ENCODE data around the gene OTX1. TPM values are rescaled to one million over a fixed set of nuclear protein-coding genes. Genes with fewer than 3 reads are reported as not detected.

OTX1 gene
- total and polyA plus RNA-seq, 2 donors (not counting 1 experiment from before 2014, with no cell fraction given) = 0.17 TPM; not detected in 1

DNA sequence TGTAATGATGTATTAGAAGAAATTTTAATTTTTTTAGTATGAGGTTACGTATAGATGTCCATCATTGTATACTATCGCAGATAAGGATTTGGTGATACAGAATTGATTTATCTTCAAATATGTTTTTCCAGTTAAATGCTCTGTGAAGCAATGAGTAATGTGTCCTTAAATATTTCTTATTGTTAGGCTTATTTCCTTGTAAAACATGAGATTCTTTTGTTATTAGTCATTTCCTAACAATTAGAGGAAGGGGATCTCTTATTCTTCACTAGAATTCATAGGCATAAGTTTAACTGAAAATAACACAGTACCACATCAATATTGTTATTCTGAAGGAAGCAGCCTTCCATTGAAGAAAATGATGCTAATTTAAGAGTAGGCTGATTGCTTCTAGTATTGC is 15.5 kb upstream of the OTX1 start:
- no peak overlapping the region for H2AFZ ChIP-seq (ENCODE audit: low read length)
- no peak overlapping the region for H3K9ac ChIP-seq (ENCODE audit: insufficient read depth, low read length)
- H3K79me2 ChIP-seq (ENCODE audit: control insufficient read depth, insufficient read depth, low read length) = no peaks in the 10 kb centered on the region
- DNase-seq (ENCODE audit: low read depth in 2 of 2) = no peak
- no peaks in the 10 kb centered on the region for H3K27me3 ChIP-seq (ENCODE audit: control insufficient read depth, insufficient read depth, low read length)
- H4K20me1 ChIP-seq (ENCODE audit: control insufficient read depth, extremely low read depth, insufficient read depth, low read length) = no peaks in the 10 kb centered on the region
- no peak overlapping the region for H3K4me3 ChIP-seq (replicated peaks in 1 of 4; ENCODE audit: control extremely low read depth in 1 of 4, insufficient read depth in 1 of 4, low read depth in 3 of 4, low read length in 4 of 4)
- no peaks in the 10 kb centered on the region for H3K36me3 ChIP-seq (ENCODE audit: control insufficient read depth, insufficient read depth, low read length)
- no peaks in the 10 kb centered on the region for H3K9me3 ChIP-seq (ENCODE audit: control insufficient read depth, insufficient read depth, low read depth, low read length)
- no peak overlapping the region for H3K4me2 ChIP-seq (ENCODE audit: extremely low read depth, insufficient read depth, low read length)
- H3K27ac ChIP-seq (ENCODE audit: insufficient read depth, low read length) = no peak overlapping the region
- no peak for TF ChIP-seq EZH2 (IDR thresholded peaks at IDR 0.05; ENCODE audit: low read length, missing control alignments)
- no peak for TF ChIP-seq CTCF (conservative IDR thresholded peaks at IDR 0.05 in 1 of 2, IDR thresholded peaks at IDR 0.05 in 1 of 2; ENCODE audit: low read depth in 1 of 2, low read length in 2 of 2)
- H3K4me1 ChIP-seq (ENCODE audit: control insufficient read depth, extremely low read depth, insufficient read depth, low read length) = no peaks in the 10 kb centered on the region

GRCh38 chr2:63035660-63036059 is 15.0 kb upstream of the OTX1 start:
- no peaks in the 10 kb centered on the region for H3K9me3 ChIP-seq (ENCODE audit: control insufficient read depth, insufficient read depth, low read depth, low read length)
- no peak overlapping the region for H3K27ac ChIP-seq (ENCODE audit: insufficient read depth, low read length)
- no peak for DNase-seq (ENCODE audit: low read depth in 2 of 2)
- TF ChIP-seq CTCF (conservative IDR thresholded peaks at IDR 0.05 in 1 of 2, IDR thresholded peaks at IDR 0.05 in 1 of 2; ENCODE audit: low read depth in 1 of 2, low read length in 2 of 2) = no peak
- H4K20me1 ChIP-seq (ENCODE audit: control insufficient read depth, extremely low read depth, insufficient read depth, low read length) = no peaks in the 10 kb centered on the region
- H3K36me3 ChIP-seq (ENCODE audit: control insufficient read depth, insufficient read depth, low read length) = no peaks in the 10 kb centered on the region
- no peak overlapping the region for H3K4me3 ChIP-seq (replicated peaks in 1 of 4; ENCODE audit: control extremely low read depth in 1 of 4, insufficient read depth in 1 of 4, low read depth in 3 of 4, low read length in 4 of 4)
- no peaks in the 10 kb centered on the region for H3K79me2 ChIP-seq (ENCODE audit: control insufficient read depth, insufficient read depth, low read length)
- H3K9ac ChIP-seq (ENCODE audit: insufficient read depth, low read length) = no peak overlapping the region
- H3K4me2 ChIP-seq (ENCODE audit: extremely low read depth, insufficient read depth, low read length) = no peak overlapping the region
- no peak overlapping the region for H2AFZ ChIP-seq (ENCODE audit: low read length)
- H3K4me1 ChIP-seq (ENCODE audit: control insufficient read depth, extremely low read depth, insufficient read depth, low read length) = no peaks in the 10 kb centered on the region
- no peaks in the 10 kb centered on the region for H3K27me3 ChIP-seq (ENCODE audit: control insufficient read depth, insufficient read depth, low read length)

DNA sequence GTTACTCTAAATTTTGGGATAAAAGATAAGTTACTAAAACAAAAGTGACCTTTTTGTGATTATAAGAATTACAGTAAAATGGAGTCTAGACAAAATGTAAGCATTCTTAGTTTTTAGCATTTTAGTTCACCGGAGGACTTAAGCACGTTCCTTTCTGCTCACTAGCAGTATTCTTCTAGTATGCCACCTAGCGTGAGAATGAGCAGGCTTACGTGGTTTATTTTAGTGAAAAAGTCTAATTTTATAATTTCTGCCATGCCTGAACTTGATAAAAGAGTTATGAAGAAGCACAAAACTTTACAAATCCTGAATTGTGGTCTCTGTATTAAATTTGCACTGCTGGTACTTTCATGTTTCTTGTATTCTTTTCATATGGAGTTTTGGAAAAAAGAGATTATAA is 12.6 kb upstream of the OTX1 start:
- Histone ChIP-seq H3K4me3 (replicated peaks in 1 of 4; ENCODE audit: control extremely low read depth in 1 of 4, insufficient read depth in 1 of 4, low read depth in 3 of 4, low read length in 4 of 4) (no peak overlapping the region), H4K20me1 (ENCODE audit: control insufficient read depth, extremely low read depth, insufficient read depth, low read length) (peaks cover 1% of the 10 kb centered on the region), H3K36me3 (ENCODE audit: control insufficient read depth, insufficient read depth, low read length) (no peaks in the 10 kb centered on the region), H3K4me1 (ENCODE audit: control insufficient read depth, extremely low read depth, insufficient read depth, low read length) (no peaks in the 10 kb centered on the region), H3K27ac (ENCODE audit: insufficient read depth, low read length) (no peak overlapping the region), H3K9me3 (ENCODE audit: control insufficient read depth, insufficient read depth, low read depth, low read length) (no peaks in the 10 kb centered on the region), H2AFZ (ENCODE audit: low read length) (no peak overlapping the region), H3K9ac (ENCODE audit: insufficient read depth, low read length) (no peak overlapping the region), H3K79me2 (ENCODE audit: control insufficient read depth, insufficient read depth, low read length) (no peaks in the 10 kb centered on the region), H3K27me3 (ENCODE audit: control insufficient read depth, insufficient read depth, low read length) (no peaks in the 10 kb centered on the region), H3K4me2 (ENCODE audit: extremely low read depth, insufficient read depth, low read length) (no peak overlapping the region)
- no peak for DNase-seq (ENCODE audit: low read depth in 2 of 2)
- TF ChIP-seq CTCF (conservative IDR thresholded peaks at IDR 0.05 in 1 of 2, IDR thresholded peaks at IDR 0.05 in 1 of 2; ENCODE audit: low read depth in 1 of 2, low read length in 2 of 2) (no peak), EZH2 (IDR thresholded peaks at IDR 0.05; ENCODE audit: low read length, missing control alignments) (no peak)

Data from fibroblast of lung (primary cell).